ENCODE measurements around the gene CCNK. TPM values are rescaled to one million over a fixed set of nuclear protein-coding genes. Genes with fewer than 3 reads are reported as not detected.

Gene CCNK
- total RNA-seq, 1 experiment from 2014 or later, result 80.1 TPM

DNA sequence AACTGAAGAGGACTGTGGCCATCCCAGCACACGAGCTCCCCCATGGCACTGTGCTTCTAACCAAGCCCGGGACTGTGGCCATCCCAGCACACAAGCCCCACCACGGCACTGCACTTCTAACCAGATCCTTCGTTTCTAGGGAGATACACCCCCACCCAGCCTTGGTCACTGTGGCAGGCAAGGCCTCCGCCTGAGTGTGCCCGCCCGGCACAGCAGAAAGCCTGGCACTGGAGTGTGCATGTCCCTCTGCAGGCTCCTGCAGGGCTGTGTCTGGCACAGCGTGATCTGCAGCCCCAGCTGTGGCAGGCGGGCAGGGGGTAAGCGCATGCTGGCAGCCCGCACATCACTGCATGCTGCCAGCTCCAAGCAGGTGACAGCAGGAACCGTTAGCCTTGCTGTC, 73.0 kb downstream of the CCNK start:
- no peak overlapping the region for H3K23ac ChIP-seq (ENCODE audit: insufficient read length, low read depth, low read length)
- WGBS (ENCODE audit: extremely low coverage, insufficient read length, low lambda C conversion rate), result no CpG with 5 or more reads among the region's 12 CpGs
- no peak overlapping the region for H4K5ac ChIP-seq (ENCODE audit: insufficient read length, low read depth, low read length)
- no peaks in the 10 kb centered on the region for H3K9me3 ChIP-seq (ENCODE audit: control insufficient read depth, low read depth, low read length)
- H3K4me3 Mint-ChIP-seq, result no peak overlapping the region
- no peaks in the 10 kb centered on the region; the same call in 1 of the 2 replicates for H3K79me2 ChIP-seq (ENCODE audit: insufficient read depth, low read length)
- no peak for DNase-seq
- H3K27me3 ChIP-seq (ENCODE audit: insufficient read depth, low read length), result 0 out of 2 replicates have a peak, but pooled peaks cover 2% of the 10 kb centered on the region
- H3K4me1 Mint-ChIP-seq, result peaks cover 20 to 31% of the 10 kb centered on the region in 2 experiments
- no peak for TF ChIP-seq CTCF (conservative IDR thresholded peaks at IDR 0.05)
- no peaks in the 10 kb centered on the region for H3K23me2 ChIP-seq (ENCODE audit: insufficient read length, low read depth, low read length, poor library complexity, severe bottlenecking)
- H2BK12ac ChIP-seq (ENCODE audit: insufficient read length, low read depth, low read length), result no peak overlapping the region
- no peak overlapping the region for H3K18ac ChIP-seq (ENCODE audit: insufficient read length, low read depth, low read length)
- no peak overlapping the region for H2AFZ ChIP-seq (ENCODE audit: low read length)
- no peak overlapping the region for H3K14ac ChIP-seq (ENCODE audit: insufficient read depth, low read length)
- no peak overlapping the region for H4K8ac ChIP-seq (replicated peaks; ENCODE audit: insufficient read length, low read depth, low read length)
- no peak overlapping the region for H3K4me2 ChIP-seq (ENCODE audit: insufficient read depth, insufficient read length, low read length)
- no peak overlapping the region for H4K91ac ChIP-seq (ENCODE audit: insufficient read length, low read depth, low read length)
- H3K4me1 ChIP-seq (ENCODE audit: insufficient read depth, low read length), result no peaks in the 10 kb centered on the region; the same call in 1 of the 2 replicates
- H3K36me3 Mint-ChIP-seq (ENCODE audit: insufficient read depth in 1 of 3, low read depth in 3 of 3), result peaks cover 5 to 9% (median 7%) of the 10 kb centered on the region in 3 experiments; a peak in 6 of 7 replicates
- no peak overlapping the region for H2BK120ac ChIP-seq (ENCODE audit: low read depth, low read length, poor library complexity, severe bottlenecking)
- H2BK15ac ChIP-seq (ENCODE audit: low read depth, low read length), result no peak overlapping the region
- H2AK5ac ChIP-seq (ENCODE audit: insufficient read length, low read length), result no peak overlapping the region
- H3K9me3 Mint-ChIP-seq, result peaks cover 0 to 6% of the 10 kb centered on the region in 2 experiments; a peak in 3 of 5 replicates
- no peak overlapping the region for H2BK5ac ChIP-seq (ENCODE audit: insufficient read length, low read length)
- H4K20me1 ChIP-seq (ENCODE audit: control insufficient read depth, insufficient read depth, insufficient read length), result peaks cover 3% of the 10 kb centered on the region
- H3K27me3 Mint-ChIP-seq (ENCODE audit: low read depth), result no peaks in the 10 kb centered on the region; the same call in 1 of the 2 replicates
- no peak overlapping the region for H3K27ac ChIP-seq (ENCODE audit: insufficient read length, low read depth, low read length)
- no peaks in the 10 kb centered on the region for H3K79me1 ChIP-seq (ENCODE audit: insufficient read depth, low read depth, low read length, poor library complexity, severe bottlenecking)
- no peak overlapping the region for H3K4ac ChIP-seq (ENCODE audit: low read depth, low read length)
- peak overlapping the region in 2 of 3 experiments; percentile 69 to 81; a peak in 2 of 7 replicates for H3K27ac Mint-ChIP-seq
- no peak overlapping the region for H2BK20ac ChIP-seq (ENCODE audit: low read depth, low read length, poor library complexity, severe bottlenecking)
- H3K56ac ChIP-seq (ENCODE audit: insufficient read length, low read depth, low read length), result no peak overlapping the region
- no peak overlapping the region for H3K9ac ChIP-seq (ENCODE audit: extremely low read depth, insufficient read length, low read length)
- H3T11ph ChIP-seq (ENCODE audit: low read length), result no peak overlapping the region
